GM23338 (cell line): ENCODE results near the gene MARCKS. TPM values are rescaled to one million over a fixed set of nuclear protein-coding genes. Genes with fewer than 3 reads are reported as not detected.

ENCODE experiments used
- ATAC-seq: fragments of 200-7000 bp; cut with Tn5 transposase; 3 replicates; pipeline ENCODE4 v1.9.1; 2020
- DNase-seq: peaks from one replicate; pipeline ENCODE4 v3.0.0-alpha.2; 2015; ENCODE audit warnings: low spot score
- H2AFZ ChIP-seq: fragments of 200-600 bp; sonication (generic); 2 replicates; pipeline ENCODE4 v1.8.0; 2016; ENCODE audit warnings: antibody characterized with exemption, mild to moderate bottlenecking, moderate library complexity
- H3F3A ChIP-seq: fragments of 200-600 bp; sonication (generic); replicated peaks from 2 replicates; pipeline ENCODE4 v1.8.0; 2017; ENCODE audit warnings: antibody characterized with exemption, mixed run types, low read depth
- H3K27ac ChIP-seq: fragments of 200-600 bp; sonication (generic); 2 replicates; pipeline ENCODE4 v1.6.1; 2016; ENCODE audit warnings: low read depth
- H3K27me3 ChIP-seq: fragments of 200-600 bp; sonication (generic); 2 replicates; pipeline ENCODE4 v1.8.0; 2016; ENCODE audit warnings: mild to moderate bottlenecking, mixed run types, moderate library complexity; ENCODE audit not compliant: insufficient read depth
- H3K36me3 ChIP-seq: fragments of 200-600 bp; sonication (generic); 2 replicates; pipeline ENCODE4 v1.8.0; 2016; ENCODE audit warnings: mild to moderate bottlenecking; ENCODE audit not compliant: insufficient read depth
- H3K4me1 ChIP-seq: fragments of 200-600 bp; sonication (generic); 2 replicates; pipeline ENCODE4 v1.8.0; 2016; ENCODE audit warnings: mild to moderate bottlenecking, moderate library complexity; ENCODE audit not compliant: insufficient read depth
- H3K4me2 ChIP-seq: fragments of 200-600 bp; sonication (generic); 2 replicates; pipeline ENCODE4 v1.7.1; 2017; ENCODE audit warnings: mixed run types
- H3K4me3 ChIP-seq: fragments of 200-600 bp; sonication (generic); 2 replicates; pipeline ENCODE4 v1.6.1; 2016; ENCODE audit warnings: mixed run types
- H3K79me2 ChIP-seq: fragments of 200-600 bp; sonication (generic); replicated peaks from 2 replicates; pipeline ENCODE4 v1.8.0; 2017; ENCODE audit warnings: mild to moderate bottlenecking; ENCODE audit not compliant: insufficient read depth
- H3K9me2 ChIP-seq: fragments of 200-600 bp; sonication (generic); 2 replicates; pipeline ENCODE4 v1.8.0; 2017; ENCODE audit not compliant: insufficient read depth
- H4K20me1 ChIP-seq: fragments of 200-600 bp; sonication (generic); replicated peaks from 2 replicates; pipeline ENCODE4 v1.8.0; 2017; ENCODE audit warnings: mild to moderate bottlenecking; ENCODE audit not compliant: insufficient read depth
- H3K27ac Mint-ChIP-seq: 2 replicates; pipeline ENCODE4 v1.8.0; 2020; ENCODE audit warnings: inconsistent platforms, mild to moderate bottlenecking, moderate library complexity, mixed read lengths
- H3K27me3 Mint-ChIP-seq: 3 replicates; pipeline ENCODE4 v1.8.0; 2022; ENCODE audit warnings: low read depth, mild to moderate bottlenecking, moderate library complexity, mixed read lengths, inconsistent platforms; ENCODE audit not compliant: insufficient read depth, poor library complexity
- H3K36me3 Mint-ChIP-seq: 3 replicates; pipeline ENCODE4 v1.8.0; 2021; ENCODE audit warnings: low read depth, mild to moderate bottlenecking, inconsistent platforms, moderate library complexity, mixed read lengths
- H3K4me1 Mint-ChIP-seq: 3 replicates; pipeline ENCODE4 v1.8.0; 2020; ENCODE audit warnings: mild to moderate bottlenecking, inconsistent platforms, mixed read lengths
- H3K4me3 Mint-ChIP-seq: 3 replicates; pipeline ENCODE4 v1.8.0; 2021; ENCODE audit warnings: moderate library complexity, mild to moderate bottlenecking, inconsistent platforms, mixed read lengths
- H3K9me3 Mint-ChIP-seq: 3 replicates; pipeline ENCODE4 v1.8.0; 2020; ENCODE audit warnings: moderate library complexity, mild to moderate bottlenecking, inconsistent platforms, mixed read lengths
- CREB1 ChIP-seq: fragments of 250-450 bp; sonication (Bioruptor Pico); IDR thresholded peaks from 2 replicates; pipeline ENCODE4 v1.5.0; 2020; ENCODE audit warnings: low read depth, mild to moderate bottlenecking, moderate library complexity
- CTCF ChIP-seq, 2 experiments: fragments of 200-600 bp in 1 of 2; sonication (generic) in 1 of 2; conservative IDR thresholded peaks; 2 replicates each; pipeline versions ENCODE4 v1.5.1 to v1.6.1; 2016 to 2017; ENCODE audit warnings: antibody characterized with exemption in 2 of 2, low read depth in 2 of 2, mild to moderate bottlenecking in 2 of 2, moderate library complexity in 1 of 2
- ETS1 ChIP-seq: IDR thresholded peaks from 2 replicates; pipeline ENCODE4 v1.6.1; 2016; ENCODE audit warnings: antibody characterized with exemption
- EZH2 ChIP-seq: fragments of 200-600 bp; sonication (generic); IDR thresholded peaks from one replicate; pipeline ENCODE4 v1.8.0; 2017; ENCODE audit warnings: antibody characterized with exemption, mild to moderate bottlenecking, low read depth; ENCODE audit not compliant: unreplicated experiment
- EZH2phosphoT487 ChIP-seq: fragments of 200-600 bp; sonication (generic); IDR thresholded peaks from one replicate; pipeline ENCODE4 v1.8.1; 2018; ENCODE audit warnings: antibody characterized with exemption; ENCODE audit not compliant: unreplicated experiment
- JUNB ChIP-seq: IDR thresholded peaks from one replicate; pipeline ENCODE4 v1.6.1; 2016; ENCODE audit warnings: antibody characterized with exemption; ENCODE audit not compliant: unreplicated experiment
- NANOG ChIP-seq: IDR thresholded peaks from 2 replicates; pipeline ENCODE4 v1.6.1; 2016; ENCODE audit warnings: antibody characterized with exemption, borderline replicate concordance
- POLR2AphosphoS5 ChIP-seq: IDR thresholded peaks from 2 replicates; pipeline ENCODE4 v1.6.1; 2016; ENCODE audit warnings: antibody characterized with exemption, low read depth
- REST ChIP-seq: IDR thresholded peaks from one replicate; pipeline ENCODE4 v1.6.1; 2018; ENCODE audit warnings: antibody characterized with exemption; ENCODE audit not compliant: unreplicated experiment
- STAT1 ChIP-seq: IDR thresholded peaks from one replicate; pipeline ENCODE4 v1.6.1; 2016; ENCODE audit warnings: antibody characterized with exemption; ENCODE audit not compliant: unreplicated experiment
- ZNF114 ChIP-seq: fragments of 250-450 bp; sonication (Bioruptor Pico); IDR thresholded peaks from 2 replicates; pipeline ENCODE4 v1.5.0; 2020; ENCODE audit warnings: mild to moderate bottlenecking, moderate library complexity
- ZNF331 ChIP-seq: fragments of 250-450 bp; sonication (Bioruptor Pico); IDR thresholded peaks from 2 replicates; pipeline ENCODE4 v1.5.0; 2020; ENCODE audit warnings: low read depth, mild to moderate bottlenecking, moderate library complexity
- polyA plus RNA-seq: library from polyadenylated mRNA; unstranded; fragments of >200 nt; fragmentation: Nextera tagmentation; extraction: Ambion mirVana; gene quantifications from 2 replicates; pipeline ENCODE4 v1.2.1, GENCODE V29; 2016
- total RNA-seq: library from RNA; depleted of rRNA; stranded (reverse); fragments of >200 nt; shearing (Covaris generic); gene quantifications from 2 replicates; pipeline ENCODE4 v1.2.3, GENCODE V29; 2014
- TF ChIP-seq, protein P1 (sequence below): fragments of 250-450 bp; sonication (Bioruptor Pico); IDR thresholded peaks from 2 replicates; pipeline ENCODE4 v1.5.0; 2020; ENCODE audit warnings: mild to moderate bottlenecking, moderate library complexity

MARCKS gene
- total and polyA plus RNA-seq, 2 experiments from 2014 or later = 71.5 to 85.9 TPM

DNA sequence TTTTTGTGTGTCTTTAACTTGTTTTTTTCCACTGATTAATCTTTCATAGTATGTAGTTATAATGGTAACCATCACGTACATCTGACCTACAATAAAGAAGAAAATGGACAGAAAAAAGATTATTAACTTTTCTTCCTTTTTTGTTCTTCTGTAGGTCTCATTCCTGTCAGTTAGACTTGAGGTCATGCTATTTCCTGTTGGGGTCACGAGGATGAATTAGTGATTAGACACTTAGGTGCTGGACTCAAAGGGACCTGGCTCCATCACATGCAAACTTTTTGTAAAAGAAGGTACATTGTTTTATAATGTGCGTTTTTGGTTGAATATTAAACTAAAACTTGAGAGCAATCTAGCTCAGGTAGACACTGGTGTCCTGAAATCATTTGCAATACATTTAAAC, 14.8 kb downstream of the MARCKS start:
- Mint-ChIP-seq H3K9me3 (no peaks in the 10 kb centered on the region), H3K4me1 (no peaks in the 10 kb centered on the region), H3K4me3 (no peak overlapping the region), H3K27me3 (peaks cover 3% of the 10 kb centered on the region), H3K27ac (no peak overlapping the region), H3K36me3 (no peaks in the 10 kb centered on the region)
- ATAC-seq = no peak
- Histone ChIP-seq H3K4me3 (no peak overlapping the region), H3K79me2 (no peaks in the 10 kb centered on the region), H3K27ac (no peak overlapping the region), H3K4me2 (no peak overlapping the region), H3K4me1 (no peaks in the 10 kb centered on the region), H3F3A (no peaks in the 10 kb centered on the region), H4K20me1 (no peaks in the 10 kb centered on the region), H3K9me2 (no peaks in the 10 kb centered on the region), H3K36me3 (no peaks in the 10 kb centered on the region), H3K27me3 (no peaks in the 10 kb centered on the region), H2AFZ (no peak overlapping the region)
- TF ChIP-seq STAT1 (no peak), EZH2 (no peak), JUNB (no peak), EZH2phosphoT487 (no peak), ZNF331 (CRISPR knock-in tag) (no peak), ZNF114 (CRISPR knock-in tag) (no peak), NANOG (no peak), POLR2AphosphoS5 (no peak), CREB1 (CRISPR knock-in tag) (no peak), REST (no peak), ETS1 (no peak), CTCF (conservative IDR thresholded peaks at IDR 0.05; ENCODE audit: low read depth in 2 of 2) (no peak)
- TF ChIP-seq, protein P1, sequence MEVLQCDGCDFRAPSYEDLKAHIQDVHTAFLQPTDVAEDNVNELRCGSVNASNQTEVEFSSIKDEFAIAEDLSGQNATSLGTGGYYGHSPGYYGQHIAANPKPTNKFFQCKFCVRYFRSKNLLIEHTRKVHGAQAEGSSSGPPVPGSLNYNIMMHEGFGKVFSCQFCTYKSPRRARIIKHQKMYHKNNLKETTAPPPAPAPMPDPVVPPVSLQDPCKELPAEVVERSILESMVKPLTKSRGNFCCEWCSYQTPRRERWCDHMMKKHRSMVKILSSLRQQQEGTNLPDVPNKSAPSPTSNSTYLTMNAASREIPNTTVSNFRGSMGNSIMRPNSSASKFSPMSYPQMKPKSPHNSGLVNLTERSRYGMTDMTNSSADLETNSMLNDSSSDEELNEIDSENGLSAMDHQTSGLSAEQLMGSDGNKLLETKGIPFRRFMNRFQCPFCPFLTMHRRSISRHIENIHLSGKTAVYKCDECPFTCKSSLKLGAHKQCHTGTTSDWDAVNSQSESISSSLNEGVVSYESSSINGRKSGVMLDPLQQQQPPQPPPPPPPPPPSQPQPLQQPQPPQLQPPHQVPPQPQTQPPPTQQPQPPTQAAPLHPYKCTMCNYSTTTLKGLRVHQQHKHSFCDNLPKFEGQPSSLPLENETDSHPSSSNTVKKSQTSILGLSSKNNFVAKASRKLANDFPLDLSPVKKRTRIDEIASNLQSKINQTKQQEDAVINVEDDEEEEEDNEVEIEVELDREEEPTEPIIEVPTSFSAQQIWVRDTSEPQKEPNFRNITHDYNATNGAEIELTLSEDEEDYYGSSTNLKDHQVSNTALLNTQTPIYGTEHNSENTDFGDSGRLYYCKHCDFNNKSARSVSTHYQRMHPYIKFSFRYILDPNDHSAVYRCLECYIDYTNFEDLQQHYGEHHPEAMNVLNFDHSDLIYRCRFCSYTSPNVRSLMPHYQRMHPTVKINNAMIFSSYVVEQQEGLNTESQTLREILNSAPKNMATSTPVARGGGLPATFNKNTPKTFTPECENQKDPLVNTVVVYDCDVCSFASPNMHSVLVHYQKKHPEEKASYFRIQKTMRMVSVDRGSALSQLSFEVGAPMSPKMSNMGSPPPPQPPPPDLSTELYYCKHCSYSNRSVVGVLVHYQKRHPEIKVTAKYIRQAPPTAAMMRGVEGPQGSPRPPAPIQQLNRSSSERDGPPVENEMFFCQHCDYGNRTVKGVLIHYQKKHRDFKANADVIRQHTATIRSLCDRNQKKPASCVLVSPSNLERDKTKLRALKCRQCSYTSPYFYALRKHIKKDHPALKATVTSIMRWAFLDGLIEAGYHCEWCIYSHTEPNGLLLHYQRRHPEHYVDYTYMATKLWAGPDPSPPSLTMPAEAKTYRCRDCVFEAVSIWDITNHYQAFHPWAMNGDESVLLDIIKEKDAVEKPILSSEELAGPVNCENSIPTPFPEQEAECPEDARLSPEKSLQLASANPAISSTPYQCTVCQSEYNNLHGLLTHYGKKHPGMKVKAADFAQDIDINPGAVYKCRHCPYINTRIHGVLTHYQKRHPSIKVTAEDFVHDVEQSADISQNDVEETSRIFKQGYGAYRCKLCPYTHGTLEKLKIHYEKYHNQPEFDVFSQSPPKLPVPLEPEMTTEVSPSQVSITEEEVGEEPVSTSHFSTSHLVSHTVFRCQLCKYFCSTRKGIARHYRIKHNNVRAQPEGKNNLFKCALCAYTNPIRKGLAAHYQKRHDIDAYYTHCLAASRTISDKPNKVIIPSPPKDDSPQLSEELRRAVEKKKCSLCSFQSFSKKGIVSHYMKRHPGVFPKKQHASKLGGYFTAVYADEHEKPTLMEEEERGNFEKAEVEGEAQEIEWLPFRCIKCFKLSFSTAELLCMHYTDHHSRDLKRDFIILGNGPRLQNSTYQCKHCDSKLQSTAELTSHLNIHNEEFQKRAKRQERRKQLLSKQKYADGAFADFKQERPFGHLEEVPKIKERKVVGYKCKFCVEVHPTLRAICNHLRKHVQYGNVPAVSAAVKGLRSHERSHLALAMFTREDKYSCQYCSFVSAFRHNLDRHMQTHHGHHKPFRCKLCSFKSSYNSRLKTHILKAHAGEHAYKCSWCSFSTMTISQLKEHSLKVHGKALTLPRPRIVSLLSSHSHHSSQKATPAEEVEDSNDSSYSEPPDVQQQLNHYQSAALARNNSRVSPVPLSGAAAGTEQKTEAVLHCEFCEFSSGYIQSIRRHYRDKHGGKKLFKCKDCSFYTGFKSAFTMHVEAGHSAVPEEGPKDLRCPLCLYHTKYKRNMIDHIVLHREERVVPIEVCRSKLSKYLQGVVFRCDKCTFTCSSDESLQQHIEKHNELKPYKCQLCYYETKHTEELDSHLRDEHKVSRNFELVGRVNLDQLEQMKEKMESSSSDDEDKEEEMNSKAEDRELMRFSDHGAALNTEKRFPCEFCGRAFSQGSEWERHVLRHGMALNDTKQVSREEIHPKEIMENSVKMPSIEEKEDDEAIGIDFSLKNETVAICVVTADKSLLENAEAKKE (CRISPR knock-in tag) = no peak
- no peak for DNase-seq
